IMR-90 (cell line): ENCODE measurements around the gene ATG7. TPM values are rescaled to one million over a fixed set of nuclear protein-coding genes. Genes with fewer than 3 reads are reported as not detected.

Experiments used
- ATAC-seq: fragments of 200-7000 bp; cut with Tn5 transposase; 2 replicates; pipeline ENCODE4 v1.9.1; 2020; ENCODE audit warnings: low read depth, mild to moderate bottlenecking, moderate library complexity
- BruUV-seq: library from RNA; stranded (reverse); fragments of 400-500 nt; replicated peaks from 2 replicates; lab custom pipeline; 2021; lab: Mats Ljungman, UMichigan
- CTCF ChIA-PET: fragments of 300-600 bp; formaldehyde crosslinking; extraction: SDS; loops from one replicate; lab custom pipeline; 2021; ENCODE audit warnings: antibody characterized with exemption; lab: Yijun Ruan, JAX
- POLR2A ChIA-PET: fragments of 300-600 bp; sonication (Branson Sonifier 250); formaldehyde crosslinking; loops from one replicate; lab custom pipeline; 2022; ENCODE audit warnings: antibody characterized with exemption; ENCODE audit not compliant: unreplicated experiment; lab: Charles Lee
- DNase-seq: peaks from one replicate; pipeline ENCODE4 v3.0.0; 2013
- H2AFZ ChIP-seq: replicated peaks from 2 replicates; pipeline ENCODE3; 2013; ENCODE audit warnings: low read length, mild to moderate bottlenecking; ENCODE audit not compliant: poor library complexity
- H2AK5ac ChIP-seq: 2 replicates; pipeline ENCODE4 v1.6.1; 2013; ENCODE audit warnings: low read depth, low read length, inconsistent platforms
- H2AK9ac ChIP-seq: replicated peaks from 2 replicates; pipeline ENCODE3; 2013; ENCODE audit warnings: mild to moderate bottlenecking, low read depth, low read length, moderate library complexity; ENCODE audit not compliant: poor library complexity
- H2BK120ac ChIP-seq: 2 replicates; pipeline ENCODE4 v1.6.1; 2013; ENCODE audit warnings: low read depth, low read length, inconsistent platforms
- H2BK15ac ChIP-seq: 3 replicates; pipeline ENCODE4 v1.6.1; 2013; ENCODE audit warnings: low read depth, low read length, inconsistent platforms
- H2BK20ac ChIP-seq: 2 replicates; pipeline ENCODE4 v1.6.1; 2013; ENCODE audit warnings: low read depth, mild to moderate bottlenecking, inconsistent platforms, low read length, moderate library complexity
- H2BK5ac ChIP-seq: 2 replicates; pipeline ENCODE4 v1.6.1; 2013; ENCODE audit warnings: mild to moderate bottlenecking, low read depth, low read length, inconsistent platforms; ENCODE audit not compliant: poor library complexity, severe bottlenecking
- H3K14ac ChIP-seq: replicated peaks from 2 replicates; pipeline ENCODE4 v1.6.1; 2013; ENCODE audit warnings: low read depth, low read length, inconsistent platforms
- H3K18ac ChIP-seq: 2 replicates; pipeline ENCODE4 v1.6.1; 2013; ENCODE audit warnings: low read depth, low read length, control low read depth
- H3K23ac ChIP-seq: 2 replicates; pipeline ENCODE4 v1.6.1; 2013; ENCODE audit warnings: low read depth, low read length, inconsistent platforms
- H3K27ac ChIP-seq: 2 replicates; pipeline ENCODE4 v1.5.1; 2013; ENCODE audit warnings: mild to moderate bottlenecking, control low read depth, low read length; ENCODE audit not compliant: insufficient read depth
- H3K27me3 ChIP-seq: 2 replicates; pipeline ENCODE4 v1.6.1; 2013; ENCODE audit warnings: low read length; ENCODE audit not compliant: control insufficient read depth, insufficient read depth
- H3K36me3 ChIP-seq: 2 replicates; pipeline ENCODE4 v1.6.1; 2013; ENCODE audit warnings: low read length, mixed read lengths; ENCODE audit not compliant: control insufficient read depth, insufficient read depth
- H3K4ac ChIP-seq: 2 replicates; pipeline ENCODE4 v1.6.1; 2013; ENCODE audit warnings: low read depth, low read length, inconsistent platforms
- H3K4me1 ChIP-seq: 2 replicates; pipeline ENCODE4 v1.6.1; 2013; ENCODE audit warnings: low read length, mixed read lengths; ENCODE audit not compliant: control insufficient read depth, insufficient read depth
- H3K4me2 ChIP-seq: 2 replicates; pipeline ENCODE4 v1.6.1; 2013; ENCODE audit warnings: low read depth, mild to moderate bottlenecking, control low read depth, low read length, moderate library complexity
- H3K4me3 ChIP-seq: 2 replicates; pipeline ENCODE4 v1.5.1; 2013; ENCODE audit warnings: low read depth, mild to moderate bottlenecking, control low read depth, low read length, moderate library complexity; ENCODE audit not compliant: insufficient read depth
- H3K56ac ChIP-seq: 2 replicates; pipeline ENCODE4 v1.6.1; 2013; ENCODE audit warnings: low read length, inconsistent platforms; ENCODE audit not compliant: insufficient read depth; ENCODE audit errors: extremely low read depth
- H3K79me1 ChIP-seq, 2 experiments: 2 replicates each; pipeline ENCODE4 v1.6.1; 2013; ENCODE audit warnings: low read length in 2 of 2, inconsistent platforms in 1 of 2, low read depth in 1 of 2
- H3K9ac ChIP-seq: 2 replicates; pipeline ENCODE4 v1.6.1; 2013; ENCODE audit warnings: low read depth, low read length, control low read depth
- H3K9me1 ChIP-seq: 2 replicates; pipeline ENCODE4 v1.6.1; 2013; ENCODE audit warnings: low read length, inconsistent platforms; ENCODE audit not compliant: insufficient read depth
- H3K9me3 ChIP-seq: 2 replicates; pipeline ENCODE4 v1.6.1; 2013; ENCODE audit warnings: low read length; ENCODE audit not compliant: control insufficient read depth, insufficient read depth
- H4K20me1 ChIP-seq: 2 replicates; pipeline ENCODE4 v1.6.1; 2013; ENCODE audit warnings: low read length, inconsistent platforms; ENCODE audit not compliant: insufficient read depth
- H4K5ac ChIP-seq: 2 replicates; pipeline ENCODE4 v1.6.1; 2013; ENCODE audit warnings: mild to moderate bottlenecking, low read depth, low read length, control low read depth
- H4K8ac ChIP-seq, 2 experiments: 2 replicates each; pipeline ENCODE4 v1.6.1; 2013; ENCODE audit warnings: low read depth in 2 of 2, low read length in 2 of 2, control low read depth in 1 of 2, inconsistent platforms in 1 of 2
- H4K91ac ChIP-seq: 2 replicates; pipeline ENCODE4 v1.6.1; 2013; ENCODE audit warnings: low read depth, low read length, inconsistent platforms; ENCODE audit not compliant: insufficient read depth
- BHLHE40 ChIP-seq: fragments of 150-350 bp; IDR thresholded peaks from 2 replicates; pipeline ENCODE4 v1.6.1; 2016; ENCODE audit warnings: mild to moderate bottlenecking, low read depth, low read length
- CHD1 ChIP-seq: IDR thresholded peaks from 2 replicates; pipeline ENCODE4 v1.6.1; 2012; ENCODE audit warnings: low read depth, low read length, improper control_type of control experiment
- ELK1 ChIP-seq: fragments of 150-350 bp; IDR thresholded peaks from 2 replicates; pipeline ENCODE4 v1.6.1; 2016; ENCODE audit warnings: low read depth, mild to moderate bottlenecking, low read length, moderate library complexity, borderline replicate concordance
- MAFK ChIP-seq: IDR thresholded peaks from 2 replicates; pipeline ENCODE4 v1.6.1; 2012; ENCODE audit warnings: low read depth, low read length, improper control_type of control experiment
- MXI1 ChIP-seq: IDR thresholded peaks from 2 replicates; pipeline ENCODE4 v1.6.1; 2012; ENCODE audit warnings: low read depth, mild to moderate bottlenecking, low read length, moderate library complexity, borderline replicate concordance
- NFE2L2 ChIP-seq: fragments of 150-350 bp; IDR thresholded peaks from 2 replicates; pipeline ENCODE4 v1.6.1; 2016; ENCODE audit warnings: low read depth, mild to moderate bottlenecking, low read length
- POLR2A ChIP-seq: IDR thresholded peaks from 2 replicates; pipeline ENCODE4 v1.6.1; 2012; ENCODE audit warnings: mild to moderate bottlenecking, low read depth, low read length
- RAD21 ChIP-seq: IDR thresholded peaks from 2 replicates; pipeline ENCODE4 v1.6.1; 2012; ENCODE audit warnings: low read length, improper control_type of control experiment
- RCOR1 ChIP-seq: IDR thresholded peaks from 2 replicates; pipeline ENCODE4 v1.6.1; 2012; ENCODE audit warnings: mild to moderate bottlenecking, low read length, improper control_type of control experiment; ENCODE audit not compliant: insufficient replicate concordance
- RFX5 ChIP-seq: IDR thresholded peaks from 2 replicates; pipeline ENCODE4 v1.8.0; 2012; ENCODE audit warnings: low read depth, mild to moderate bottlenecking, low read length, moderate library complexity
- SMC3 ChIP-seq: fragments of 150-350 bp; IDR thresholded peaks from 2 replicates; pipeline ENCODE4 v1.6.1; 2016; ENCODE audit warnings: low read depth, mild to moderate bottlenecking, antibody characterized with exemption, low read length, moderate library complexity
- WGBS, 2 experiments: methylation state at CpG; one replicate each; pipeline versions ENCODE4 v1.1.5 to v1.1.7; 2013; ENCODE audit warnings: missing lambda C conversion rate in 2 of 2; ENCODE audit not compliant: insufficient read length in 1 of 2; ENCODE audit errors: extremely low coverage in 2 of 2; 5-methylcytosine and 5-hydroxymethylcytosine counted together
- dilution Hi-C: fragments of 300-500 bp; cut with HindIII; formaldehyde crosslinking; loops from one replicate; pipeline ENCODE4 v1.14.3; 2018; ENCODE audit warnings: low sequenced_read_pairs; ENCODE audit not compliant: unreplicated experiment
- in situ Hi-C: fragments of 300-500 bp; cut with MboI; formaldehyde crosslinking; loops from 3 replicates; pipeline ENCODE4 v1.14.3; 2019; ENCODE audit warnings: low sequenced_read_pairs, inconsistent platforms, mixed read lengths
- intact Hi-C: fragments of 100-400 bp; cut with micrococcal nuclease; formaldehyde crosslinking; loops from 2 replicates; pipeline ENCODE4 v1.10.0; 2022
- polyA plus RNA-seq, 3 experiments: library from polyadenylated mRNA; depleted of rRNA; stranded (reverse); fragments of >200 nt; gene quantifications; 2 replicates each; pipeline ENCODE4 v1.2.3, GENCODE V29; 2012; ENCODE audit warnings: low replicate concordance in 1 of 3
- total RNA-seq: library from RNA; depleted of rRNA; stranded (reverse); fragments of >200 nt; gene quantifications from 2 replicates; pipeline ENCODE4 v1.2.3, GENCODE V29; 2012
- TF ChIP-seq, protein P1 (sequence below): conservative IDR thresholded peaks from 2 replicates; pipeline ENCODE4 v1.5.1; 2012; ENCODE audit warnings: mild to moderate bottlenecking, low read depth, low read length, improper control_type of control experiment

ATG7 gene
- total and polyA plus RNA-seq, 2 of the 4 experiments (the other 2 are of a cell fraction), result 15.6 to 51.4 TPM

DNA sequence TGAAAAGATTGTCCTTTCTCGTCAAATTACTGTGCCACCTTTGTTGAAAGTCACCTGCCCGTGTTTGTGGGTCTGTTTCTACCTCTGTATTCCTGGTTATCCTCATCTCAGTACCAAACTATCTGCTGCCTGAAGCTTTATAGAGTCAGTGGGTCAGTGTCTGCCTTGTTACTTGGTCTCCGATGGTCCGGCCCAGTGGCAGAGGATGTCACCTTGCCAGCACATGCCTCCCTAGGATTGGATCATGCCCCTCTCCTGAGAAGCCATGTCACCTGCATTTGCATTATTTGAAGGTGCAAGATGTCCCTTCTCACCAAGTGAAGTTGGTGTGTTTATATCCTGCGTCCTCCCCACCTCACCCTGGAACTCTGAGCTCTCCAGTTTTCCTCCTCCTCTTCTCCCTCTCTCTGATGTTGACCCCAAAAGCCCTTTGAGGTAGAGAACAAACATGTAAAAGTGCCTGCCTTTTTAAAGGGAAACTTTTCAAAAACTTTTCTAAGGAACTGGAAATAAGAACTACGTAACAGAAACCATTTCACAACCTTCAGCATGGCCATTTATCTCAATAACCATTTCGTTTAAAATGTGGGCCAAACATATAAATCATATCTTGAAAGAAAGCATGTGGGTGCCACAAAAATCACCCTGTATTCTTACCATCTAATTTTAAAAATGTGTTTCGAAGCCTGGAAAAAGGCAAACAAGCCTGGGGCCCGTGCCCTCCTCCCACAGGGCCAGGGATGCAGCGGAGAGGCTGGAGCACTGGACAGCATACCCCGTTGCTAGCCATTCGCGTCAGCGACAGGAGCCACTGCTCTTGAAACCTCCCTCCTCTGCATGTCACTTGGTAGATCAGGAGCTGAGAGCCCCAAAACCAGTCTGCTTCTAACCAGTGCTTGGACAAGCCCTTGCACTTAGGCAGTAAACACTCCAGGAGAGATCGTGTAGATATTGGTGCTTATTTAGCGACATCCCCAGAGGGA lies 269.4 kb downstream of the ATG7 start:
- Histone ChIP-seq H3K4me3 (no peak overlapping the region), H4K5ac (no peak overlapping the region), H3K36me3 (no peaks in the 10 kb centered on the region), H3K79me1 (peaks cover 3 to 9% of the 10 kb centered on the region in 2 experiments; a peak in 2 of 4 replicates), H2AK9ac (no peak overlapping the region), H3K27me3 (no peaks in the 10 kb centered on the region), H2AK5ac (no peak overlapping the region), H3K9ac (no peak overlapping the region), H3K9me1 (peaks cover under 1% of the 10 kb centered on the region; the same call in 1 of the 2 replicates), H3K14ac (no peak overlapping the region), H2AFZ (no peak overlapping the region), H2BK120ac (no peak overlapping the region), H4K20me1 (no peaks in the 10 kb centered on the region), H3K23ac (no peak overlapping the region), H3K4me2 (no peak overlapping the region), H3K9me3 (no peaks in the 10 kb centered on the region), H2BK20ac (no peak overlapping the region; the same call in 1 of the 2 replicates), H3K18ac (no peak overlapping the region), H2BK15ac (no peak overlapping the region; the same call in 2 of the 3 replicates), H3K4me1 (peaks cover 6% of the 10 kb centered on the region; the same call in 1 of the 2 replicates), H3K56ac (no peak overlapping the region), H4K91ac (no peak overlapping the region), H3K27ac (no peak overlapping the region), H2BK5ac (no peak overlapping the region), H3K4ac (no peak overlapping the region), H4K8ac (no peak overlapping the region)
- 50% methylated on average over 1 of the region's 16 CpGs; no CpG with 5 or more reads in 1 of the 2 experiments for WGBS, 2 experiments
- ChIA-PET CTCF (no interaction called here), POLR2A (no interaction called here)
- intact Hi-C loops, result no loop called here
- DNase-seq (no peak), ATAC-seq (no peak)
- in situ Hi-C loops, result no loop called here
- dilution Hi-C loops, result no loop called here
- BruUV-seq, result no TSS peak
- TF ChIP-seq, protein P1, sequence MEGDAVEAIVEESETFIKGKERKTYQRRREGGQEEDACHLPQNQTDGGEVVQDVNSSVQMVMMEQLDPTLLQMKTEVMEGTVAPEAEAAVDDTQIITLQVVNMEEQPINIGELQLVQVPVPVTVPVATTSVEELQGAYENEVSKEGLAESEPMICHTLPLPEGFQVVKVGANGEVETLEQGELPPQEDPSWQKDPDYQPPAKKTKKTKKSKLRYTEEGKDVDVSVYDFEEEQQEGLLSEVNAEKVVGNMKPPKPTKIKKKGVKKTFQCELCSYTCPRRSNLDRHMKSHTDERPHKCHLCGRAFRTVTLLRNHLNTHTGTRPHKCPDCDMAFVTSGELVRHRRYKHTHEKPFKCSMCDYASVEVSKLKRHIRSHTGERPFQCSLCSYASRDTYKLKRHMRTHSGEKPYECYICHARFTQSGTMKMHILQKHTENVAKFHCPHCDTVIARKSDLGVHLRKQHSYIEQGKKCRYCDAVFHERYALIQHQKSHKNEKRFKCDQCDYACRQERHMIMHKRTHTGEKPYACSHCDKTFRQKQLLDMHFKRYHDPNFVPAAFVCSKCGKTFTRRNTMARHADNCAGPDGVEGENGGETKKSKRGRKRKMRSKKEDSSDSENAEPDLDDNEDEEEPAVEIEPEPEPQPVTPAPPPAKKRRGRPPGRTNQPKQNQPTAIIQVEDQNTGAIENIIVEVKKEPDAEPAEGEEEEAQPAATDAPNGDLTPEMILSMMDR, result no peak
- TF ChIP-seq RAD21, result no peak
- no peak for TF ChIP-seq ELK1
- TF ChIP-seq BHLHE40, result no peak
- no peak for TF ChIP-seq RCOR1
- TF ChIP-seq MAFK, result no peak
- no peak for TF ChIP-seq MXI1
- no peak for TF ChIP-seq CHD1
- no peak for TF ChIP-seq NFE2L2
- no peak for TF ChIP-seq SMC3
- no peak for TF ChIP-seq RFX5
- no peak for TF ChIP-seq POLR2A
